Stimulated activated CD8-positive, alpha-beta memory T cell treated with anti-CD3 and anti-CD28 coated beads, Interleukin-7, amount 100 ng/mL, for 1 hour (primary cell): Measurements from ENCODE around the gene PIBF1.
A peak's percentile ranks its signal among the peaks of the same experiment; 100 is the strongest.
"Not testable (repeated sequence)": the region's sequence is repeated elsewhere in the genome, so short reads cannot be mapped to it uniquely, and the experiment has no call there.

Source experiments
- DNase-seq, 2 donors: peaks; one replicate each; pipeline ENCODE4 v3.0.0-alpha.2; 2020; ENCODE audit warnings: low read depth in 2 of 2

Gene PIBF1

DNA sequence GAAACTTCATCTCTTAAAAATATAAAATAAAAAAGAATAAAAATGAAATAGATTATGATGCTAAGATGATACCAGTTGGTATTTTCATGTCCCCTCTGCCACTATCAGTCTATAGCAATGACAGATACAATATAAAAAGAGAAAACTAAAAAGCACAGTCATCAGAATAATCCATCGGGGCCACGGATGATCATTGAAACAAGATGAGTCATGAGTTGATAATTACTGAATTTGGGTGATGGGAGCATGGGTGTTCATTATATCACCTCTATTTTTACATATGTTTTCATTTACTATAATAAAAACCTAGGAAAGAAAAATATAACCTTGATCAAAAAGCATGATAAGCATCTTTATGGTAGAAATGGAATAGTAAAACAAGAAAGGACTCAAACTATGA is 41.1 kb downstream of the PIBF1 start:
- no peak for DNase-seq

DNA sequence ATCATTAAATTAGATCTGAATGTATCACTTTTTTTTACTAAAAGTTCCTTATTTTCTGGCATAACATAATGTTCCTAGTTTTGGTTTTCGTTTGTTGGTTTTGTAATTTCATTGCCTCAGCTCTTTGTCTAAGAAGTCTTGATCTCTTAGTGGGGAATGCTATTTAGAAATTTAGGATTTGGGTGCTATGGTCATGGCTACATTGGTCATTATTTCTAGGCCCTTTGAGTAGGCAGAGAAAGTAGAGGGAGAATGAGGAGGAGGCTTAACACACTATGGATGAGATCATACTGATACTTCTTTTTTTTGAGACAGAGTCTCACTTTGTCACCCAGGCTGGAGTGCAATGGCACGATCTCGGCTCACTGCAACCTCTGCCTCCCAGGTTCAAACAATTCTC is 41.8 kb downstream of the PIBF1 start:
- no peak for DNase-seq

DNA sequence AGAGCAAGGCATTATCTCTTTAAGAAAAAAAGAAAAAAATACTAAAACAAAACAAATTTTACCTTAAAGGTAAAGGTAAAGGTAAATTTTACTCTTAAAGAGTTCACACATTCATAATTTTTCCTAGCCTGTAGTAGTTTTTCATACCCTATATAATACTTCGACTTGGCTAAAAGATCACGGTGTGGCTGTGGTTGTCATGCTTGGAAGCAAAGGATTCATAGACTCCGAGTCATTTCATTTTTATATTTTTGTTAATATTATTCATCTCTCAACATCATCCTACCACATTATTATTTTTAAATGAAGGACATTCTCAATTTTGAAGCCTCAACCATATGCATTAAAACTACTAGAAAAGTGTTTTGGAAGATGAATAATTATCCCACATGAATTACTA is 52.7 kb downstream of the PIBF1 start:
- DNase-seq, result no peak

DNA sequence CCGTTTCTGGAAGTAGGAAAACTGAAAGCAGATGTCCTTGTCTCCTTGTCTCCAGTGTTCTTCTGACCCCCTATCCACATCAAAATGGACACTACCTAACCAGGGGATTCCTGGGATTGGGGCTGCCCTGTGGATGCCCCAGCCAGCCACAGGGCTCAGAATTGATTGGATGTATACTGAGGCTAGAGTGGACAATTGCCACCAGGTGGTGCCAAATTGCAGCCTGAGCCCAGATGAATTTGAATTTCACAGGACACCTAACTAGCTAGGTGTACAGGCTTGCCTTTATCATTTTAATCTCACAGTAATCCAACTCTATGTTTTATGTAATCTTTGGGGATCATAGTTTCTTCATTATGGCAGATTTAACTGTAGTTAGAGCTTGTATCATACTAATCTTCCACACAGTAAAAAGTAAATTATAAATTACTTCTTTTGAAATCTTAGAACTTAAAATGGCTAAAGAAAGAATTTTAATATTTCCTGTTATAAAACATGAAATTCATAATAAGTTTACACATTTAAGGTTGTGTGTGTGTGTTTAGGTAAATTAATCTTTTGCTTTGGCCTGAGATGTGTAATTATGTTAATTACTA is 58.0 kb downstream of the PIBF1 start:
- peak in 1 of 2 donors; percentile 5 for DNase-seq

DNA sequence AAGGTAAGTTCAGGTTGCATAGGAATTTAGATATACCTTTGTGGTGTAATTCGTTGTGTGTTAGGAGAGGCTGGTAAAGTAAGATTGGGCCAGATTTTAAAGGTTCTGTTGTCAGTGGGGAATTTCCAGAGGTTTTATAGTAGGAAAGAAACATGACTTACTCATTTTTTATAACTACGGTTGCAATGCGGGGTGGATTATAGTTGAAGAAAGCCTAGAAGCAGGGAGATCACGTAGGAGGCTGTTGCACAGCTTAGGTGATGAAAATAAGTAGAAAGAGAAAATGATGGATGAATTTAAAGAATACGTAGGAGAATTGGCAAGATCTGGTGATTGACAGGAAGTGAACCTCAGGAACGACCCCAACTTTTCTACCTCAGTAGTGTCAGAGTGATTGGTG is 61.1 kb downstream of the PIBF1 start:
- DNase-seq, result no peak

DNA sequence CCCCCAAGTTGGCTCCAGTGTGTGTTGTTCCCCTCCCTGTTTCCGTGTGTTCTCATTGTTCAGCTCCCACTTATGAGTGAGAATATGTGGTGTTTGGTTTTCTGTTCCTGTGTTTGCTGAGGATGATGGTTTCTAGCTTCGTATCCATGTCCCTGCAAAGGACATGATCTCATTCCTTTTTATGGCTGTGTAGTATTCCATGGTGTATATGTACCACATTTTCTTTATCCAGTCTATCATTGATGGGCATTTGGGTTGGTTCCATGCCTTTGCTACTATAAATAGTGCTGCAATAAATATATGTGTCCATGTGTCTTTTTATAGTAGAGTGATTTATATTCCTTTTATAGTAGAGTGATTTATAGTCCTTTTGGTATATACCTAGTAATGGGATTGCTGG is 63.2 kb downstream of the PIBF1 start:
- not testable (repeated sequence) for DNase-seq

DNA sequence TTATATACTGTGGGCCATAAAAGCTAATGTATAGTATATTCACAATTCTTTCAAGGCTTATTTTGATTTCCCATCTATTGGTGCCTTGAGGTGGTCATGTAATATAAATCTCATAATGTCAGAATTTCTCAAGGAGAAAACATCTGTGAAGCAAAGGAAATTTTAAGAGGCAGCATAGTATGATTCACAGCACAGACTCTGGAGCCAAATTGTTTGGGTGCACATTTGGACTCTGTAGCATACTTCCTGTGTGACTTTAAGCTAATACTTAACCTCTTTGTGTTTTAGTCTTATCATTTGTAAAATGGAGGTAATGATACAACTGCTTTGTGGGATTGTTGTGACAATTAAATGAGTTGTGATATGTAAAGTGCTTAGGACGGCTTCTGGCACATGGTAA is 67.6 kb downstream of the PIBF1 start:
- DNase-seq, result no peak

DNA sequence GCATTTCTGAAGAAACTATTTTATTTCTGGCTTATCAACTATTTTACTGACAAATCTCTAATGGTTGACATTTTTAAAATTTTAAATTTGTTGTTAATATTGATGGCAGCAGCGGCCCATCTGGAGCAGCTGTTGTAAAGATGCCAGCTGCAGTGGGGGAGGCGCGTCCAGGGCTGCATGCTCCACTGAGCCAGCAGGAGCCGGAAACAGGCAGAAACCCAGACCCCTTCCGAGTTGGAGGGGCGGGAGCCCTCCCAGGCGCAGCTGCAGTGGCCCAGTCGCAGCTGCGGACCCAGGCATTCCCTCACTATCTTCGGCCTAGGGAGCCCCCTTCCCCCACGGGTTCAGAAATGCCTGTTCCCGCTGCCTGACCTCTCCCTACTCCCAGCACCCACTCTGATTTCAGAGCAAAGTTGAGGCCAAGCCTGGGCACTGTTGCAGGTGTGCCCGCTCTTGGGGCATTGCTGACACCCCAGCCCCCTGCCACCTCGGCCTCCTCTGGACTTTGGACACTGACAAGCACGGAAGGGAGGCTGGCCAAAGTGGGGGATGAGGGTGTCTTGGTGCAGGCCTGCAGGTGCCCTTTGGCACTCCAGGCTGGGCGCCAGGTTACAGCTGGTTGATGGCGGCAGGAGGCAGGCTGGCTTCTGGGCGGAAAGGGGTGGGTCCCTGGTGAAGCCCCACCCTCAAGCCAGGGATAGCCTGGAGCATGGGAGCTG is 69.2 kb downstream of the PIBF1 start:
- no peak for DNase-seq

DNA sequence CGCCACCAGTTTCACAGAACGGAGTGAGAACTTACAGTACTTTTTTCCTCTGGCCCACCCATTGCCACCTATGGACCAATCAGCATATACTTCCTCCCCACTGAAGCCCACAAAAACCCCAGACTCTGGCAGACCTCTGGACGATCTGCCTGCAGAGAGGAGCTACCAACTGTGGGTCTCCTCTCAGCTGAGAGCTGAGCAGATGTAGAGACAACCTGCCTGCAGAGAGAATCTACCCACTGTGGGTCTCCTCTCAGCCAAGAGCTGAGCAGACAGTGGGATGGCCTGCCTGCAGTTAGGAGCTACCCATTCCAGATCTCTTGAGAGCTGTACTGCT is 69.7 kb downstream of the PIBF1 start:
- DNase-seq, result no peak

DNA sequence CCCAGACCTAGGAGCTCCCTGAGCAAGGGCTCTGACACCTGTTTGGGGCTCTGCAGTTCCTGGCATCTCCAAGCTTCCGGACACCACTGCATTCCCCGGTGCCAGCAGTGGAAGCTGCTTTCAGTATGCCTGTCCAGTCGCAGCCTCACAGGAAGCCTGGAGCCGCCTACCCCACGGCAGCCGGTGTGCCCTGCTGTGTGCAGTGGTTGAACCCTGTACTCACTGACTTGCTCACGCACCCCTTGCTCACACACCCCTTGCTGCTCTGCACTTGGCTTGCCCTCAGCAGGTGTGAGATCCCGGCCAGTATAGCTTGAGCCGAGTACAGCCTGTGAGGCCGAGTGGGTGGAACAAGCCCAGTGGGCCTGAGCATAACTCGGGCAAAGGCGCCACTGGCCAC is 70.3 kb downstream of the PIBF1 start:
- DNase-seq, result no peak

DNA sequence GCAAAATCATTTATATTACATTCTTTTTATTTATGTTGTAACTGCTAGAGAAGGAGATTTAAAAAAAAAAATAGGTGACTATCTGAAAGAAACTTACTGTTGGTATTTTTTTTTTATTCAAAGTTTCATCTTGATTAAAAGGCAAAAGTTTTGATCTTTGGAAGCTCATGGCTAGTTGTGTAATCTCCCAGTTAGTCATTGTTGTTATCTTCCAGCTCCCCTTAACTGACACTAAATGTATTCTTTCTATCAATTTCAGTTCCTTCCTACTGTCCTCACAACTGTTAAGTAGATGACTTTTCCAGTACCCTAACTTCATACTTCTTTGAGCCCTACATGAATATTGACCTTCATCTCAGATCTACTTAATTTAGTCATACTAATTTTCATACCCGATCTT is 71.1 kb downstream of the PIBF1 start:
- no peak for DNase-seq

DNA sequence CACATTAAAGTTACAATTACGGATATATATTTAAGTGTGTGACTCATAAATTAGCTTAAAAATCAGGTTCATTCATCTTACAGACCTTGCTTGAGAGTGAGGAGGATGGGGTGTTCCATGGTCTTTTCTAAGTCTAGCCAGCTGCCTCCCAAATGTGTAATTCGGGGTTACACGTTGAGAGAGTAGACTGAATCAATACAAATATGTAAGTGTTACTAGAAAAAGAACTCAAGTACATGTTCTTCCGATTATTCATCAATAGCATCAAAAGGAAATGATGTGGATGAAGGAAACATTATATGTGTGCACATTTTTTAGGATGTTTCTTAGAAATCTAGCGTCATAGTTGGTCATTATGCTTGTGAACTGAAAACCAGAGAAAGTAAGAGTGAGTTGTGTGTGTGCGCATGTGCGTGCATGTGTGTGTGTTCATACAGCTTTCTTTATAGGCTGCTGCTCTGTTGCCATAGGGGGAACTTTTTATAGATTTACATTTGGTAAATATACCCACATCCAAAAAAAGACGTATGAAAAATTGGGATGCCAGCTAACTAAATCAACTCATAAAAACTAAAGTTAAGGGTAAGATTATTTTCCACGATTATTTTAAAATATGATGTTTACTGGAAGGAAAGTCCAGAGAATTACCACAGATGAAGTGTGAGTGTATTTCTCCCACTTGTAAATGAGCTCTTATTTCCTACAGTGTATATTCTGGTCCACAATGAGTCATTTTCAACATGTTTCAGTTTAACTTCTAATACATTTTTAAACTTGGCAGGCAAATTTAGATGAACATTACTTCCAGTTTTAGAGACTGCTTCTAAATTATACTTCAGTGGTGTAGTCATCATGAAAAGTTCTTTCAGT is 82.4 kb downstream of the PIBF1 start:
- DNase-seq, result no peak

DNA sequence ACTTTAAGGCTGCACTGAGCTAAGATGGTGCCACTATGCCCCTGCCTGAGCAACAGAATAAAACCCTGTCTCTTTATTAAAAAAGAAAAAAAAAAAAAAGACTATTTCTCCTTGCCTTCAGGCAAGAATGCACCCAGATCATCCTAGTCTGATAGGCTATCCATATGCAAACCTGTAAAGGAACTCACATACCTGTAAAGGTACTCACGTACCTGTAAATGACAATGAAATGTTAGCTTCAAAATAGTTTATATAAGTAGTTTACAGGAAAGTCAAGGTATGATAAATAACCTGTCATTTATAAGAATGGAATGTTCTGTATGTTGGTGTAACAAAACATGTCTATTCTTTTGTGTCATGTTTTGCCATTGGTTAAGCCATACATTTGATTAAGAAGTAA is 86.3 kb downstream of the PIBF1 start:
- no peak for DNase-seq

DNA sequence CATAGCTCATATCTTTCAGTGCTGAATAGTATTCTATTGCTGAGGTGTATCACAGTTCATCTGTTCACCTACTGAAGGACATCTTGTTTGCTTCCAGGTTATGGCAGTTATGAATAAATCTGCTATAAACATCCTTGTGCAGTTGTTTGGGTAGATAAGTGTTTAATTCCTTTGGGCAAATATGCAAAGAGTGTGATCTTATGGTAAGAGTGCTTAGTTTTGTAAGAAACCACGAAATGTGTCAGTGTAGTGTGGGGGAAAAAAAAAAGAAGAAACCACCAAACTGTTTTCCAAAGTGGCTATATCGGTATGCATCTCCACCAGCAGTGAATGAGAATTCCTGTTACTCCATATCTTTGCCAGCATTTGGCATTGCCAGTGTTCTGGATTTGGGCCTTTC is 93.3 kb downstream of the PIBF1 start:
- DNase-seq, result no peak

DNA sequence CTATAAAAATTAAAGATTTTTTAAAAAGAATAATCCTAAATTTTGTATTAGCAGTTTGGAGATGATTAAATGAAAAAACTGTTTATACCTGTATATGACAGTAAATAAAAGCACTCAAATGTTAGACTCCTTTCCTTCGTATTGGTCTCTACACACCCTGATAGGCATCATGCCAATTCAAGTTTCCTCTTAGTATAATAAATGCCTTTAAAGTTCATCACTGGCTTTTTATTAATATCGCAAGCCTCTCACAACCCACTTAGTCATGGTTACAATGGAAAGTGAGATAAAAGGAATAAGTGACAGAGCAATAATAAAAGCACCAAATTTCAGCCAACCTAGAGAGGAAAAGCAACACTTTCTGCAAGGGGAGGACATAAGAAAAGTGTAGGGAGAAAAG is 102.2 kb downstream of the PIBF1 start:
- no peak for DNase-seq

DNA sequence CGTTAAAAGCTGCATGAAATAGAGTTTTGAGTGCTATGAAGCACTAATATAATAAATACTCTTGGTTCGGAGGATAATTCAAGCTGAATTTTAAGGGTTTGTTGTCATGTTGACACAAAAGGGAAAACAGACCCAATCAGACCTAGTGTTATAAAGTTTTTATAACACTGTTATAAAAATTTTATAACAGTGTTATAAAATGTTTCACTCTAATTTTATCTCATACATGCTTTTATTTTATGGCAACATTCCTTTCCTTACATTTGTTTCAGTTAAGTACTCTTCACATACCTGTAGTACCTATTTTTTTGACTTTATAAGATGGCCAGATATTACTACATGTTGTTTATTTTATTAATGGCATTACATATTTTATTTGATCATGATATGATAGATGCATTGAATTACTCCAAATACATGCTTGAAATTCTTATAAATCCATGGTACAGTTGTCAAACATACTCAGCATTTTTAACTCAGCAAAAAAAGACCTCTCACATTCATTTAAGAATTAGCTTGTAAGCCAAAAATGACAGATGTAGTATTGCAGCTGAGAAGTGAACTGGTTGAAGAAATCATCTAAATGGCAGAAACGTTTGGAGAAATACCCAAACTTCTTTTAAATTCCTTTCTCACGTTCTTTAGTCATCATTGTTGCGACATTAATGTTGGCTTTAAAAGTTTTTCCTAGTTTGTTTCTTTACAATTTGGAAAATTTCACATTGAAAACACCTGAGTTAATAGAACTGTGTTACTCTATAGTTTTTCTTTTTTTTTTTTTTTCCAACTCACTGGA is 104.5 kb downstream of the PIBF1 start:
- no peak for DNase-seq

DNA sequence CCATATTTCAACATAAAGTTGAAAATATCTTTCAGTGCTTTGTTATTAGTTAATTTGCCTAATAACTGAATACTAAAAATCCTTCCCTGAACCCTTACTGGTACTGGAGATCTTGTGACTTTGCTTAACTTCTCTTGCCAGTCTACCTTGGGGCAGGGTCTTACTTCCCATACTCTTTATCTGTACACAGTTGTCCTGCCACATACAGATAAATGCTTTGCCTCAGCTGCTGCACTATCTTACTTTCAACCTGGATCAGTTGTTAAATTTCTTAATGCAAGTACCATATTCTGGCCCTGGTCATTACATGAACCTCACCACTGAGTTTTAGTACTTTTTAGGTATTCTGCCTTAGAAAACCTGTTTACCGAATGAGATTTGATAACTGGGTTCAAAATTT is 107.6 kb downstream of the PIBF1 start:
- no peak for DNase-seq

DNA sequence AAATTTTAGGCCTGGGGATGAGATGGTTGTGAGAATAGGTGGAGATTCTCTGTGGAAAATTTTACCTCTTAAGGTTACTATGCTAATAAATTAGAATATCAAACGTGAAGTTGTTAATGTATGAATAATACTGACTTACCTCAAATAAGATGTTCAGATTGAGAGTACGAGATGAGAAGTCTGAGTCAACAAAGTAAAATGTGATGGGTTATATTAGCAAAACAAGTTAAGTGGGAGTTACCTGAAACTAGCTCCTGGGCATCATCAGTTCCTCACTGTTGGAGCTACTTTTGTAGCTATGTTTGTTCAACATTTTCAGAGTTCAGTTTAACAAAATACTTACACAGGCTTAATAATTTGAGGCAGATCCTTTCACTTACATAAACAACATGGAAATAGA is 108.6 kb downstream of the PIBF1 start:
- DNase-seq, result no peak

DNA sequence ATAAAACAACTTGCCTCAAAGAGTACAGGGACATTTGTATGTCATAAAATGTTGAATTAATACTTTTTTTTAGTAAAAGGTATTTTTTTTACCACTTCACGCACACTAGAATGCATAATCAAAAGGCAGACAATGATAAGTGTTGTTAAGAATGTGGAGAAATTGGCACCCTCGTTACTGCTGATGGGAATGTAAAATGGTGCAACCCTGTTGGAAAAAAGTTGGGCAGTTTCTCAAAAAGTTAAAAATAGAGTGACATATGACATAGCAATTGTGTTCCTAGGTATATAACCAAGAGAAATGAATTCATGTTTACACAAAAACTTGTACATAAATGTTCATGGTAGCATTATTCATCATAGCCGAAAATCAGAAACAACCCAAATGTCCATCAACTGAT is 109.5 kb downstream of the PIBF1 start:
- no peak for DNase-seq

DNA sequence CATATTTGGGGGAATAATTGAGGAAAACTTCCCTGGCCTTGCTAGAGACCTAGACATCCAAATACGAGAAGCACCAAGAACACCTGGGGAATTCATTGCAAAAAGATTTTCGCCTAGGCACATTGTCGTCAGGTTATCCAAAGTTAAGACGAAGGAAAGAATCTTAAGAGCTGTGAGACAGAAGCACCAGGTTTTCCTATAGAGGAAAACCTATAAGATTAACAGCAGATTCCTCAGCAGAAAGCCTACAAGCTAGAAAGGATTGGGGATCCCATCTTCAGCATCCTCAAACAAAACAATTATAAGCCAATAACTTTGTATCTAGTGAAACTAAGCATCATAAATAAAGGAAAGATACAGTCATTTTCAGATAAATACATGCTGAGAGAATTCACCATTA is 114.9 kb downstream of the PIBF1 start:
- no peak for DNase-seq

DNA sequence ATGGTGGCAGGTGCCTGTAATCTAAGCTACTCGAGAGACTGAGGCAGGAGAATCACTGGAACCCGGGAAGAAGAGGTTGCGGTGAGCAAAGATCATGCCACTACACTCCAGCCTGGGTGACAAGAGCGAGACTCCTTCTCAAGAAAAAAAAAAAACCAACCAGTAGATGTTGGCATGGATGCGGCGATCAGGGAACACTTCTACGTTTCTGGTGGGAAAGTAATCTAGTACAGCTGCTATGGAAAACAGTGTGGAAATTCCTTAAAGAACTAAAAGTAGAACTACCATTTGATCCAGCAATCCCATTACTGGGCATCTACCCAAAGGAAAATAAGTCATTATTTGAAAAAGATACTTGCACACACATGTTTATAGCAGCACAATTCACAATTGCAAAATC is 119.6 kb downstream of the PIBF1 start:
- not testable (repeated sequence) for DNase-seq

DNA sequence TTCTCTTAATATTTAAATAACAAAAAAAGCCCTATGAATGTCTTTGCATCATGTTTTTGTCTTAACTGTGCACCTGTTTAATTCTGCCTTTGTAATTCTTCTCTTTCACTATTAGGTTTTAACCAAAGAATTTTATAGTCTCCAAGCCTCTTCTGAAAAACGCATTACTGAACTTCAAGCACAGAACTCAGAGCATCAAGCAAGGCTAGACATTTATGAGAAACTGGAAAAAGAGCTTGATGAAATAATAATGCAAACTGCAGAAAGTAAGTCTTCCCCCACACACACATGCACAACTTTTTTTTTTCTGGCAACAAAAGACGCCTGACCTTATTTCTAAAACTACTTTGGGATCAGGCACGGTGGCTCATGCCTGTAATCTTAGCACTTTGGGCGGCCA is 126.5 kb downstream of the PIBF1 start:
- no peak for DNase-seq
